ENCODE results near the gene TRABD. TPM values are rescaled to one million over a fixed set of nuclear protein-coding genes. Genes with fewer than 3 reads are reported as not detected.

TRABD gene
- total RNA-seq, 2 experiments from 2014 or later, result 110 to 114 TPM

- no peak for DNase-seq
- Mint-ChIP-seq H3K4me3 (no peak overlapping the region), H3K36me3 (ENCODE audit: low read depth) (peaks cover 28% of the 10 kb centered on the region), H3K27me3 (no peaks in the 10 kb centered on the region), H3K27ac (no peak overlapping the region), H3K9me3 (no peaks in the 10 kb centered on the region), H3K4me1 (ENCODE audit: low read depth) (peaks cover 4% of the 10 kb centered on the region)
- ChIA-PET POLR2A (interaction anchor here (1.5 kb wide), 1 partner anchor 12 kb away, joined by 3 read pairs; no protein-coding TSS in a partner anchor), CTCF (interaction anchor here (2.1 kb wide), 1 partner anchor 65 kb away, joined by 10 read pairs; no protein-coding TSS in a partner anchor)
- intact Hi-C loops (cut with micrococcal nuclease), result no loop called here
- TF ChIP-seq CTCF (IDR thresholded peaks at IDR 0.05), result no peak
- no peak for ATAC-seq
These were observed 27.6 kb downstream of the TRABD start for GRCh38 chr22:50213263-50213662.

GRCh38 chr22:50215297-50216054 lies 29.8 kb downstream of the TRABD start:
- H3K4me3 Mint-ChIP-seq, result no peak overlapping the region
- no peaks in the 10 kb centered on the region for H3K9me3 Mint-ChIP-seq
- H3K27ac Mint-ChIP-seq, result no peak overlapping the region
- intact Hi-C loops (cut with micrococcal nuclease), result no loop called here
- no peaks in the 10 kb centered on the region for H3K4me1 Mint-ChIP-seq (ENCODE audit: low read depth)
- DNase-seq, result no peak
- no peak for ATAC-seq
- ChIA-PET POLR2A (interaction anchor here (0.6 to 1.3 kb wide), 2 partner anchors 29 to 468 kb away, joined by 3 read pairs; partner anchors contain the start of gene TUBGCP6), CTCF (no interaction called here)
- no peak for TF ChIP-seq CTCF (IDR thresholded peaks at IDR 0.05)
- peaks cover 34% of the 10 kb centered on the region for H3K36me3 Mint-ChIP-seq (ENCODE audit: low read depth)
- no peaks in the 10 kb centered on the region for H3K27me3 Mint-ChIP-seq

- H3K4me1 Mint-ChIP-seq (ENCODE audit: low read depth), result no peaks in the 10 kb centered on the region
- intact Hi-C loops (cut with micrococcal nuclease), result no loop called here
- H3K27ac Mint-ChIP-seq, result no peak overlapping the region
- TF ChIP-seq CTCF (IDR thresholded peaks at IDR 0.05), result no peak
- H3K36me3 Mint-ChIP-seq (ENCODE audit: low read depth), result peaks cover 34% of the 10 kb centered on the region
- no peak for DNase-seq
- POLR2A ChIA-PET, result interaction anchor here (0.6 to 1.3 kb wide), 2 partner anchors 28 to 468 kb away, joined by 3 read pairs; partner anchors contain the start of gene TUBGCP6
- H3K27me3 Mint-ChIP-seq, result no peaks in the 10 kb centered on the region
- H3K9me3 Mint-ChIP-seq, result no peaks in the 10 kb centered on the region
- CTCF ChIA-PET, result no interaction called here
- ATAC-seq, result no peak
- H3K4me3 Mint-ChIP-seq, result no peak overlapping the region
These were observed 30.5 kb downstream of the TRABD start for GRCh38 chr22:50216055-50216683.

- Mint-ChIP-seq H3K27me3 (no peaks in the 10 kb centered on the region), H3K9me3 (no peaks in the 10 kb centered on the region), H3K4me1 (ENCODE audit: low read depth) (no peaks in the 10 kb centered on the region), H3K27ac (no peak overlapping the region), H3K36me3 (ENCODE audit: low read depth) (peaks cover 33% of the 10 kb centered on the region), H3K4me3 (no peak overlapping the region)
- intact Hi-C loops (cut with micrococcal nuclease), result no loop called here
- CTCF ChIA-PET, result no interaction called here
- ATAC-seq (no peak), DNase-seq (no peak)
- POLR2A ChIA-PET, result interaction anchor here (0.8 to 1.3 kb wide), 2 partner anchors 26 to 27 kb away, joined by 3 read pairs; partner anchors contain the start of gene TUBGCP6
- no peak for TF ChIP-seq CTCF (IDR thresholded peaks at IDR 0.05)
These were observed 31.2 kb downstream of the TRABD start for GRCh38 chr22:50216684-50217520.

Data from activated CD8-positive, alpha-beta T cell treated with anti-CD3 and anti-CD28 coated beads for 36 hours (primary cell).